ENCODE measurements around the gene FBXW12. TPM values are rescaled to one million over a fixed set of nuclear protein-coding genes. Genes with fewer than 3 reads are reported as not detected.
A peak's percentile ranks its signal among the peaks of the same experiment; 100 is the strongest.
"Not testable (repeated sequence)": the region's sequence is repeated elsewhere in the genome, so short reads cannot be mapped to it uniquely, and the experiment has no call there.

The FBXW12 gene
- polyA plus RNA-seq, 3 donors: 0.33 to 0.50 (median 0.35) TPM

- DNase-seq (ENCODE audit: low read depth in 3 of 3, low spot score in 2 of 3): no peak
Observed at GRCh38 chr3:48372377-48372770, 355 bp downstream of the FBXW12 start.

DNA sequence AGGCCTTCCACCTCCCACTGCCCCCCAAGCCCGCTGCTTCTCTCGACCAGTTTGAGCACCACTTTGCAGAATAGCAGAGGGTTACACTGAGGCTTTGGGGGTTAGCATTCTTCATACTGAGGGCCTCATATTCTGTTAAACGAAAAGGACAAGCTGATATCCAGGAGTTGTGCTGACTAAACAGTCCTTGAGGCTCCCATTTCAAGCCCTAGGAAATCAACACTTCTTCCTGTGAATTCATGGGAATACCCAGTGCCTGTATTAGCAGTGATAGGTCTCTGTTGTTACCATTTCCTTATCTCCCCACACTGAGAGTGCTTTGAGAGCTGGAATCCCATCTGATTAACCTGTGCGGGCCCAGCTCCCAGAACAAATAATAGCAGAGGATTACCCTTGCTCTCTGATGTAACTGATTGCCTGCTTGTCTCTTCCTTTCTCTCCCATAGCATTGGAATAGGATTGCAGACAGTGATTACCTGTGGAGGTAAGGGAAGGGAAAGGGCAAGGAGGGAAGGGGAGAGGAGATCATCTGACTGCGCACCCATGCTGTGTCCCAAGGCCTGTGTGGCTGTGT, 930 bp downstream of the FBXW12 start:
- no peak for DNase-seq (ENCODE audit: low read depth in 3 of 3, low spot score in 2 of 3)

DNA sequence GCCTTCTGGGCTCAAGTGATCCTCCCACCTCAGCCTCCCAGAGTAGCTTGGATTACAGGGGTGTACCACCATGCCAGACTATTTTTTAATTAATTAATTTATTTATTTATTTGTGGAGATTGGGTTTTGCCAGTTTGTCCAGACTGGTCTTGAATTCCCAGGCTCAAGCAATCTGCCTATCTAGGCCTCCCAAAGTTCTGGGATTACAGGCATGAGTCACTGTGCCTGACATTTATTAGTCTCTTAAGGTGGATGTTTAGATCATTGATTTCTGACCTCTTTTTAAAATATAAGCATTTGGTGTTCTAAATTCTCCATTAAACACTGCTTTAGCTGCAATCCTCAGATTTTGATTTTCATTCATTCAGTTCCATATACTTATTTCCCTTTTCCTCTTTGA, 15.6 kb downstream of the FBXW12 start:
- no peak for DNase-seq (ENCODE audit: low read depth in 3 of 3, low spot score in 2 of 3)

DNA sequence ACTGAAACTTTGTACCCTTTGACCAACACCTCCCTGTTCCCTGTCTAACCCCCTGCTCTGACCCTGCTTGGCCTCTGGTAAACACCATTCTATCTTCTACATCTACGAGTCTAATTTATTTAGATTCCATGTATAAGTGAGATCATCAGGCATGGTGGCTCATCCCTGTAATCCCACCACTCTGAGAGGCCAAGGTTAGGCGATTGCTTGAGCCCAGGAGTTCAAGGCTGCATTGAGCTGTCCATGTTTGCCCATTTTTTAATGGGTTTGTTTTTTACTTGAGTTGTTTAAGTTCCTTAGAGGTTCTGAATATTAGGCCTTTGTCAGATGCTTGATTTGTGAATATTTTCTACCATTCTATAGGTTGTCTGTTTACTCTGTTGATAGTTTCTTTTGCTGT, 16.9 kb downstream of the FBXW12 start:
- DNase-seq (ENCODE audit: low read depth in 3 of 3, low spot score in 2 of 3): no peak

DNA sequence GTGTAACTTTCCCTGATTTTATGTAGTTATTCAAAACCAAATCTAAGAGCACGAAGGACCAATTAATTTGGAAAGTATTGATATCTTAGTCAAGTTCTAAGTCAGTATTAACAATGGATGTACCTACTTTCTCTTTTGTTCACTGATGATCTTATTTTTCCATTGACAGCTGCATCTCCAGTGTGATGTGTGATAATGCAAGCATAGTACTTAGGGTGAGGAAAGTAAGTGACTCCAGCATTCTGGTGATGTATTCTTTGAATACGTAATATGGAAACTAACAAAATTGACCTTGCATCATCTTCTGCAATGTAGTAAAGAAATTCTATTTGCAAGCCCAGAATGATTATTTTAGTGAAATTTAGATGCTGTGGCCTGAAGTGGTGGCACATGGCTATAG, 22.4 kb downstream of the FBXW12 start:
- no peak for DNase-seq (ENCODE audit: low read depth in 3 of 3, low spot score in 2 of 3)

DNA sequence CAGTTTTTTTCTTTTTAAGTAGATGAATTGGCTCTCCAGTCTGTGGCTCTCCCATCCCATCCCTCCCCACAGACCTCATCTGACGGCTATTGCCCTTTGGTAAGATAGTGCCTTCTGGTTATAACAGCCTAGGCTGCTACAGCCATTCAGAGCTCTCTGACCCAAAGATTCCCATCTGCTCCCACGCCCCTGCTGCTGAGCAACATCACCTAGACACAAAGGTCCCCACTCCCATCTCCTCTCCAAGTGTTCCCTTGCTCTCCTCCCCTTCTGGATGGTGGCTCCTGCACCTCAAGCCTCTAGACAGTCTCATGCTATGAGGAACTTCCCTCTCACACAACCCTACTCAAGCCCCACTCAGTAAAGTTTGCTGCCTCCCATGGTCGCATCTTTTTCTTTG, 23.7 kb downstream of the FBXW12 start:
- no peak for DNase-seq (ENCODE audit: low read depth in 3 of 3, low spot score in 2 of 3)

DNA sequence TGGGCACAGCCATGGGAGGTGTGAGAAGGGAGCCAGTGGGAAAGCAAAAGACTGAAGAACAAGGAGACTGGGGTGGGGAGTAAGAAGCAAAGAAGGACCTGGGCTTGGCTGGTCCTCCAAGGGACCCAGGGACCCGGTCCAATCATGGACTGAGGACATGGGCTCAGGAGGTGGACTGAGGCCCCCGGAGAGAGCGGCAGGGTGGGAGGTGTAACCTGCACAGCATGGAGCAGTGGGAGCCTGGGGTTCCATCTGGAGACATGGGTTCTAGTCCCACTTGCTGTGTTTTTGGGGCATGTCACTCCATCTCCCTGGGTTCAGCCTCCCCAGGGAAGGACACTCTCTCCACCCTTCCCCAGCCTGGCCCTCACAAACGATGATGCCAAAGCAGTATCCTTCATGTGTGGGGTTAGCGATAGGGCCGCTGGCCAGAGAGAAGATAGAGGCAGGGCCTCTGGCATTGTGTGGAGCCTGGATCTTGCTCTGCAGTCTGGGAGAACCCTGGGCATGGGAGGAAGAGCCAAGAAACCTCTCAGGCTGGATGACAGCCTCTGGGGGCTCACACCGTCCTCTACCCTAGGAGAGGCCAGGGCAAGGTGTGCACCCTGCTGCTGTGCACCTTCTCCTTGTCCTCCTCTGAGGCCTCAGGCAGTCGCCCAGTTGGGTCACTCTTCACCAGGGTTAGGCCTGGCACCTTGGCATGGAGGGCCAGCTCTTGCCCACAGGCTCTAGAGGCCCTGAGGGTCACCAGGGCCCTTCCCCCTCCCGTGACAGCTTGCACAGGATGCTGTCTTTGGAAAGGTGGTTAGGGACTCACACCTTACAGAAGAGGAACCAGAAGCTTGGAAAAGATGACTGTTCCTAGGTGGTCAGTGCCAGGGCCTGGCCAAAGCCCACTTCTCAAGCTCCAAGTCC, 26.0 kb downstream of the FBXW12 start:
- DNase-seq (ENCODE audit: low read depth in 3 of 3, low spot score in 2 of 3): no peak

GRCh38 chr3:48398701-48399386, 26.8 kb downstream of the FBXW12 start:
- no peak for DNase-seq (ENCODE audit: low read depth in 3 of 3, low spot score in 2 of 3)

DNA sequence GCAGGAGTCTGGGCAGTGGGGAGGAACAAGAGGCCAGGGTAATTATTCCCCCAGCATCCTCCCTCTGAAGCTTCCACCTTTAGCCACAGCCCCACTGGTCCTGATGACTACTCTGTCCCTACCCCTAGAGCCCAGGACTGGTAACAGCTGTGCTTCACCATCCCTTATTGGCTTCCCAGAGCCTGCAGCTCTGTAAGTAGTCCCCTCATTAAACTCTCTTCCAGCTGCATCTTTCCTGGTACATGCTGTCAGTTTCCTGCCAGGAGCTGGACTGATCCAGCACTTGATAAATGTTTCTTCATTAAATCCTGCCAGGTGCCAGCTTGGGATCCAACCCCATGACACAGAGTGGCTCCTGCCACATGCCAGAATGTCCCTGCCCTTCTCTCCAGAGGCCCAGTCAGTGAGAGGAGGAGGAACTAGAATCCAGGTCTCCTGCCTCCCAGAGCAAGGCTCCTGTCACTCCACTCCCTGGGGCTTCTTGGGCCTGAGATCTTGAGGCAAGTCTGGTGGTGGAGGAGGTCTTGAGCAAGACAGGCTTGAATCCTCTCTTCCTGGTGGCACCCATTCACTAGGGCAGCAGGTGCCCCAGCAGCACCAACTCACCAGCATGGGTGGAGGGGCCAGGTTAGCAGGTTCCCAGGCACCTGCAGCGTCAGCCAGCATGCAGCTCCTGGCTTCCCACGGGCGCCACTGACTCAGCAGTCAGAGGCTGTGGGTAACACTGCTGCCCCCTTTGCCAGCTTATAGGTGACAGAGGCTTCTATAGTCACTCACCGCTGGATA, 27.6 kb downstream of the FBXW12 start:
- no peak for DNase-seq (ENCODE audit: low read depth in 3 of 3, low spot score in 2 of 3)

DNA sequence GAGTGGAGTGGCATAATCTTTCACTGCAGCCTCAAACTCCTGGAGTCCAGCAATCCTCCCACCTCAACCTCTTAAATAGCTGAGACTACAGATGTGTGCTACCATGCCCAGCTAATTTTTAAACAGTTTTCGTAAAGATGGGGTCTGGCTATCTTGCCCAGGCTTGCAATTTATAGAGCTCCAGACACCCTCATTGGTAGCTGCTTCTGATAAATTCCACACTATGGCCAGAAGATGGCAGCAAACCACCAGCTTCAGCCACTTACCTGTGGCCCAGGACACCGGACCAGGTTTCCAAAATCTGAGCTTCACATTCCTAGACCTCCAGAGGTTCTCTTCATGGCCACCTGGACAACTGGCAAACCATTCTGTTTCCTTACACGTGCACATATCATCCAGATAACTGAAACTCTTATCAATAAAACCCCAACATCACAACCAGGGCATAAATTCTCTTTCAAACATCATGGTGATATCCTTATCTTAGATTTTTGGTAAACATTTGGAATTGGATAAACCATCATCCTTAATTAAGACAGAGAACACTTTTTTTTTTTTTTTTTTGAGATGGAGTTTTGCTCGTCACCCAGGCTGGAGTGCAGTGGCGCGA, 28.9 kb downstream of the FBXW12 start:
- DNase-seq (ENCODE audit: low read depth in 3 of 3, low spot score in 2 of 3): peak; percentile 23 to 50 (median 45)

- not testable (repeated sequence) for DNase-seq (ENCODE audit: low read depth in 3 of 3, low spot score in 2 of 3)
Observed at GRCh38 chr3:48401434-48401901, 29.4 kb downstream of the FBXW12 start.

DNA sequence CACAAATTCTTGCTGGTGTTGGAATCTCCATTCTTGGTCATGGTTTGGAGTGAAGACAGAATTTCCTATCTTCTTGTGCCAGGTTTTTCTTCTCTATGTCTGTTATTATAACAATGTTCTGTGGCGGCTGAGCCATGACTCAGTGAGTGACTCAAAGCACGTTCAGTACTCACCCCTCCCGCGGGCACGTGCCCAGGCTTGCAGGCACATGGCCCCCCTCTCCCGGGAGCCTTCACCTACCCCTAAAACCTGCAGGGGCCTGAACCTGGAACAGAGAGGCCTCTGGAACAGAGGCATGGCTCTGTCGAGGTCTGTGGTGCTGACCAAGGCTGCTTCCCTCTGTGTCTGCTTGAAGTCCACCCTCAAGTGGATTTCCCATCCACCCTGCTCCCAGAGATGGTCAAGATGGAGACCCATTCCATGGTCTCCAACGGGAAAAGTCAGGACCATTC, 30.3 kb downstream of the FBXW12 start:
- DNase-seq (ENCODE audit: low read depth in 3 of 3, low spot score in 2 of 3): no peak

- DNase-seq (ENCODE audit: low read depth in 3 of 3, low spot score in 2 of 3): no peak
Observed at GRCh38 chr3:48402907-48403306, 30.9 kb downstream of the FBXW12 start.

GRCh38 chr3:48403533-48404439, 31.8 kb downstream of the FBXW12 start:
- no peak for DNase-seq (ENCODE audit: low read depth in 3 of 3, low spot score in 2 of 3)

DNA sequence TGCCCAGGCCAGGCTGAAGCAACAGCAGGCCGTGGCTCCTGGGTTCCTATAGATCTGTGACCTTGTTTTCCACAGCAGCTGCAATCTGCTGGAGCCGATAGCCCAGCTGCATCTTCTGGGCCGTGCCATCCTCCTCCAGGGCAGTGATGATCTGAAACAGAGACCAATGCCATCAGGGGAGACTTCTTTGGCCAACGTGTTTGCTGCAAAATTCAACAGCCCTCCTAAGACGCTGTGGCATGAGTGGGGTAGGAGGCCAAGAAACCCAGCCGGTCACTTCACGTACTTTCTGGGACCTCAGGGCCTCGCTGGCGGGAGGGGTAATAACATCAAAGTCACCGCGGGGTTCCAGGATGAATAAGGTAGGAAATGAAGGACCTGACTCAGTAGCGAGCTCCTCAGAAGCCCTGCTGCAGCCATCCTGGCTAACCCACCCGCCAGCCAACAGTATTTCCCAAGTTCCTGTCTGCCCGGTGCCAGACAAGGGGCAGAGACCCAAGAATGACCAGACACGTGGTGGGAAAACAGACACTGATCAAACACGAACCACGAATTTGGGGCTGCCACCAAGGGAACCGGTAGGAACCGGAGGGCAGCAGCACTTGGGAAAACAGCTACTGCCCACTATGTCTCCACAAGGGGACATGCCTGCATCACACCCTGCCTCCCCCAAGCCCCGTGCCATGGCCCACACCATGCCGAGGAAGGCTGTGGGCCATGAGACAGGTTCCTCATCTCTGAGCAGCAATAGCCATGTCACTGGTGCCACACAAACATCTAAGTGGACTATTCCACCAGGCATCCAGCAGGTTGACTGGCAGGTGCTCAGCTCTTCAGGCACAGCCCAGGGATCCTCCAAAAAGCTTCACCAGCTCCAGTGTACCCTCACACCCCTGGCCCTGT, 32.7 kb downstream of the FBXW12 start:
- DNase-seq (ENCODE audit: low read depth in 3 of 3, low spot score in 2 of 3): no peak

GRCh38 chr3:48405343-48405881, 33.4 kb downstream of the FBXW12 start:
- no peak for DNase-seq (ENCODE audit: low read depth in 3 of 3, low spot score in 2 of 3)

GRCh38 chr3:48405971-48406370, 34.0 kb downstream of the FBXW12 start:
- no peak for DNase-seq (ENCODE audit: low read depth in 3 of 3, low spot score in 2 of 3)
